H1 (cell line): Measurements from ENCODE around the gene STXBP2. TPM values are rescaled to one million over a fixed set of nuclear protein-coding genes. Genes with fewer than 3 reads are reported as not detected.

Experiments used
- CTCF ChIA-PET: fragments of 300-600 bp; sonication (Branson Sonifier 250); formaldehyde crosslinking; loops from one replicate; lab custom pipeline; 2021; ENCODE audit not compliant: partially characterized antibody; lab: Charles Lee
- POLR2A ChIA-PET: fragments of 300-600 bp; sonication (Branson Sonifier 250); formaldehyde crosslinking; loops from one replicate; lab custom pipeline; 2021; ENCODE audit warnings: inconsistent platforms; ENCODE audit not compliant: partially characterized antibody; lab: Charles Lee
- DNase-seq, 2 experiments: peaks; one replicate each; pipeline versions ENCODE4 v3.0.0 to v3.0.0-alpha.2; 2010 to 2022; ENCODE audit warnings: low spot score in 2 of 2, low read depth in 1 of 2, mixed read lengths in 1 of 2
- FAIRE-seq: peaks from 2 replicates; lab custom pipeline; 2011; peaks lifted over from hg19 to GRCh38; lab: Jason Lieb, UNC
- H2AFZ ChIP-seq: 2 replicates; pipeline ENCODE4 v1.8.1; 2012; ENCODE audit warnings: low read length, inconsistent platforms
- H2AK5ac ChIP-seq: 2 replicates; pipeline ENCODE4 v1.6.1; 2013; ENCODE audit warnings: low read depth, low read length
- H2BK120ac ChIP-seq: replicated peaks from 2 replicates; pipeline ENCODE3; 2013; ENCODE audit warnings: low read depth, low read length, inconsistent platforms
- H2BK12ac ChIP-seq: 2 replicates; pipeline ENCODE4 v1.6.1; 2013; ENCODE audit warnings: low read depth, low read length
- H2BK15ac ChIP-seq: 2 replicates; pipeline ENCODE4 v1.6.1; 2013; ENCODE audit warnings: low read length
- H2BK20ac ChIP-seq: 2 replicates; pipeline ENCODE4 v1.6.1; 2013; ENCODE audit warnings: low read length
- H2BK5ac ChIP-seq: 2 replicates; pipeline ENCODE4 v1.6.1; 2013; ENCODE audit warnings: low read depth, low read length
- H3K14ac ChIP-seq: 2 replicates; pipeline ENCODE4 v1.6.1; 2013; ENCODE audit warnings: inconsistent platforms; ENCODE audit not compliant: insufficient read length
- H3K18ac ChIP-seq: 2 replicates; pipeline ENCODE4 v1.6.1; 2013; ENCODE audit warnings: low read length; ENCODE audit errors: extremely low read depth
- H3K23ac ChIP-seq: 2 replicates; pipeline ENCODE4 v1.6.1; 2013; ENCODE audit warnings: inconsistent platforms; ENCODE audit not compliant: insufficient read length
- H3K23me2 ChIP-seq: 2 replicates; pipeline ENCODE4 v1.6.1; 2013; ENCODE audit warnings: low read depth, low read length
- H3K27ac ChIP-seq: 2 replicates; pipeline ENCODE4 v1.6.1; 2011; ENCODE audit warnings: low read depth, low read length, inconsistent platforms
- H3K27me3 ChIP-seq, 4 experiments: replicated peaks in 1 of 4; 1 replicate in 1 of 4; 2 replicates in 3 of 4; pipeline versions ENCODE4 v1.6.1 to v1.8.1; 2011 to 2013; ENCODE audit warnings: low read length in 3 of 4, mild to moderate bottlenecking in 3 of 4, inconsistent platforms in 2 of 4, mixed read lengths in 2 of 4, moderate library complexity in 1 of 4; ENCODE audit not compliant: control insufficient read depth in 3 of 4, insufficient read depth in 3 of 4; ENCODE audit errors: extremely low read depth in 1 of 4
- H3K36me3 ChIP-seq, 4 experiments: 2 replicates each; pipeline versions ENCODE4 v1.6.1 to v1.8.1; 2011 to 2013; ENCODE audit warnings: mild to moderate bottlenecking in 4 of 4, low read length in 3 of 4, moderate library complexity in 2 of 4, control low read depth in 1 of 4, inconsistent platforms in 1 of 4; ENCODE audit not compliant: insufficient read depth in 4 of 4, control insufficient read depth in 2 of 4
- H3K4ac ChIP-seq: replicated peaks from 2 replicates; pipeline ENCODE3; 2013; ENCODE audit warnings: low read length, low read depth, mixed read lengths, inconsistent platforms; ENCODE audit not compliant: insufficient read length
- H3K4me1 ChIP-seq, 4 experiments: replicated peaks in 1 of 4; 1 replicate in 1 of 4; 2 replicates in 3 of 4; pipeline versions ENCODE4 v1.6.1 to v1.8.1; 2011 to 2013; ENCODE audit warnings: low read length in 3 of 4, inconsistent platforms in 2 of 4, mixed read lengths in 1 of 4; ENCODE audit not compliant: insufficient read depth in 4 of 4, control insufficient read depth in 3 of 4
- H3K4me2 ChIP-seq, 2 experiments: 2 replicates each; pipeline versions ENCODE4 v1.6.1 to v1.8.1; 2011 to 2013; ENCODE audit warnings: low read depth in 2 of 2, low read length in 2 of 2, control low read depth in 1 of 2, inconsistent platforms in 1 of 2, mild to moderate bottlenecking in 1 of 2; ENCODE audit not compliant: insufficient read depth in 1 of 2
- H3K4me3 ChIP-seq, 4 experiments: fragments of 200-600, 300-600 bp in 1 of 4; sonication (generic), shearing (Covaris generic), sonication (Bioruptor Twin) in 1 of 4; 2 replicates each; pipeline versions ENCODE4 v1.5.1 to v1.8.1; 2011 to 2016; ENCODE audit warnings: low read length in 4 of 4, low read depth in 3 of 4, control low read depth in 2 of 4, inconsistent platforms in 2 of 4, mild to moderate bottlenecking in 2 of 4, mixed read lengths in 1 of 4, moderate library complexity in 1 of 4; ENCODE audit not compliant: insufficient read depth in 2 of 4; ENCODE audit errors: extremely low read depth in 1 of 4
- H3K56ac ChIP-seq: replicated peaks from 2 replicates; pipeline ENCODE3; 2013; ENCODE audit warnings: low read depth, mild to moderate bottlenecking, mixed read lengths, low read length, inconsistent platforms; ENCODE audit not compliant: insufficient read length
- H3K79me1 ChIP-seq: 2 replicates; pipeline ENCODE4 v1.6.1; 2013; ENCODE audit warnings: low read depth, low read length, control low read depth
- H3K79me2 ChIP-seq, 2 experiments: 2 replicates each; pipeline versions ENCODE4 v1.6.1 to v1.8.1; 2012 to 2013; ENCODE audit warnings: low read length in 2 of 2, mild to moderate bottlenecking in 2 of 2, inconsistent platforms in 1 of 2; ENCODE audit not compliant: insufficient read depth in 2 of 2, control insufficient read depth in 1 of 2
- H3K9ac ChIP-seq, 4 experiments: replicated peaks in 1 of 4; 1 replicate in 1 of 4; 2 replicates in 3 of 4; pipeline versions ENCODE4 v1.6.1 to v1.8.1; 2011 to 2013; ENCODE audit warnings: low read depth in 3 of 4, low read length in 3 of 4, control low read depth in 2 of 4, mild to moderate bottlenecking in 2 of 4, moderate library complexity in 2 of 4, inconsistent platforms in 1 of 4; ENCODE audit errors: extremely low read depth in 1 of 4
- H3K9me3 ChIP-seq, 2 experiments: 2 replicates each; pipeline versions ENCODE4 v1.6.1 to v1.8.1; 2012 to 2013; ENCODE audit warnings: mild to moderate bottlenecking in 2 of 2, moderate library complexity in 2 of 2, control low read depth in 1 of 2, inconsistent platforms in 1 of 2, low read depth in 1 of 2, low read length in 1 of 2, mixed read lengths in 1 of 2; ENCODE audit not compliant: insufficient read depth in 2 of 2
- H4K20me1 ChIP-seq, 2 experiments: replicated peaks in 1 of 2; 2 replicates each; pipeline versions ENCODE3 to v1.8.1; 2011 to 2013; ENCODE audit warnings: inconsistent platforms in 2 of 2, low read length in 2 of 2, mild to moderate bottlenecking in 1 of 2; ENCODE audit not compliant: insufficient read depth in 2 of 2, control insufficient read depth in 1 of 2
- H4K5ac ChIP-seq: 2 replicates; pipeline ENCODE4 v1.6.1; 2013; ENCODE audit warnings: low read length, low read depth, mixed read lengths, inconsistent platforms; ENCODE audit not compliant: insufficient read length
- H4K8ac ChIP-seq: 2 replicates; pipeline ENCODE4 v1.8.0; 2013; ENCODE audit warnings: mild to moderate bottlenecking, moderate library complexity, low read length, inconsistent platforms; ENCODE audit not compliant: insufficient read depth; ENCODE audit errors: extremely low read depth
- H4K91ac ChIP-seq: replicated peaks from 2 replicates; pipeline ENCODE3; 2013; ENCODE audit warnings: low read length, mixed read lengths, inconsistent platforms; ENCODE audit not compliant: insufficient read length
- BACH1 ChIP-seq: IDR thresholded peaks from 2 replicates; pipeline ENCODE4 v1.6.1; 2012; ENCODE audit warnings: low read length, improper control_type of control experiment
- CBX8 ChIP-seq: fragments of 300-800, 300-1000 bp; sonication (generic); IDR thresholded peaks from 2 replicates; pipeline ENCODE4 v1.7.1; 2016; ENCODE audit warnings: low read depth, low read length, borderline replicate concordance
- GABPA ChIP-seq: IDR thresholded peaks from 2 replicates; pipeline ENCODE4 v1.6.1; 2011; ENCODE audit warnings: mild to moderate bottlenecking, low read length, moderate library complexity, borderline replicate concordance; ENCODE audit not compliant: insufficient read depth
- JUN ChIP-seq: IDR thresholded peaks from 2 replicates; pipeline ENCODE4 v1.6.1; 2011; ENCODE audit warnings: low read depth, mild to moderate bottlenecking, improper control_type of control experiment, low read length
- WGBS, 2 experiments: shearing (Covaris generic) in 1 of 2; methylation state at CpG; one replicate each; pipeline versions ENCODE4 v1.1.6 to v1.1.7; 2013 to 2015; ENCODE audit warnings: low lambda C conversion rate in 2 of 2, mixed read lengths in 2 of 2, inconsistent platforms in 1 of 2, low coverage in 1 of 2, missing lambda C conversion rate in 1 of 2; ENCODE audit not compliant: insufficient replicate concordance in 2 of 2, insufficient coverage in 1 of 2, insufficient read length in 1 of 2; ENCODE audit errors: extremely low coverage in 1 of 2, missing lambda C conversion rate in 1 of 2; 5-methylcytosine and 5-hydroxymethylcytosine counted together
- polyA plus RNA-seq, 7 experiments: library from polyadenylated mRNA; depleted of rRNA in 3 of 7; stranded (reverse) in 5 of 7; unstranded in 2 of 7; fragments of >200 nt in 5 of 7; fragments of 200-250 nt in 2 of 7; gene quantifications; 1 replicate in 5 of 7; 2 replicates in 1 of 7; 4 replicates in 1 of 7; pipeline versions ENCODE4 v1.2.1 to v1.2.3, GENCODE V29; 2011 to 2013; ENCODE audit warnings: missing spikeins in 2 of 7, mixed read lengths in 2 of 7
- total RNA-seq: library from RNA; stranded (reverse); fragmentation: NEBNext Ultra II Directional; extraction: Animal tissue kit (Norgen Biotek cat#: 25700); gene quantifications from 2 replicates; pipeline ENCODE4 v1.2.1, GENCODE V29; 2021

STXBP2 gene
- total and polyA plus RNA-seq, 2 of the 8 experiments (the other 6 are each of a cell fraction or from before 2014, with no cell fraction given), result 52.9 to 53.8 TPM

- H3K9me3 ChIP-seq, result no peaks in the 10 kb centered on the region
- H3K27me3 ChIP-seq, result peaks cover 0 to 8% (median 4%) of the 10 kb centered on the region in 4 experiments; a peak in 3 of 7 replicates
- H2BK120ac ChIP-seq, result no peak overlapping the region
- H4K91ac ChIP-seq, result no peak overlapping the region
- CTCF ChIA-PET, result interaction anchor here (2.6 kb wide), 1 partner anchor 19 kb away, joined by 7 read pairs; no protein-coding TSS in a partner anchor
- no peak overlapping the region for H2AK5ac ChIP-seq
- H3K4me1 ChIP-seq, result peaks cover 0 to 1% (median 0%) of the 10 kb centered on the region in 4 experiments; a peak in 3 of 7 replicates
- H4K5ac ChIP-seq, result no peak overlapping the region
- H3K4me3 ChIP-seq, result no peak overlapping the region
- no peak overlapping the region for H4K8ac ChIP-seq
- H3K36me3 ChIP-seq, result no peaks in the 10 kb centered on the region
- peaks cover 2% of the 10 kb centered on the region; the same call in 1 of the 2 replicates for H3K23me2 ChIP-seq
- no peak overlapping the region for H2BK5ac ChIP-seq
- no peak overlapping the region for H3K9ac ChIP-seq
- POLR2A ChIA-PET, result no interaction called here
- no peak overlapping the region for H2AFZ ChIP-seq
- no peak overlapping the region for H2BK20ac ChIP-seq
- H3K18ac ChIP-seq, result no peak overlapping the region
- H3K79me1 ChIP-seq, result no peaks in the 10 kb centered on the region
- no peak for DNase-seq
- H3K27ac ChIP-seq, result no peak overlapping the region
- no peaks in the 10 kb centered on the region for H4K20me1 ChIP-seq
- H3K56ac ChIP-seq, result no peak overlapping the region
- H3K4me2 ChIP-seq, result no peak overlapping the region
- no peaks in the 10 kb centered on the region; a peak in 1 of 4 replicates for H3K79me2 ChIP-seq
- H3K4ac ChIP-seq, result no peak overlapping the region
- H2BK12ac ChIP-seq, result no peak overlapping the region
- WGBS, 2 experiments, result 77% methylated on average over 7 of the region's 7 CpGs; no CpG with 5 or more reads in 1 of the 2 experiments
- H3K14ac ChIP-seq, result no peak overlapping the region
- TF ChIP-seq JUN (no peak), BACH1 (no peak), CBX8 (no peak), GABPA (no peak)
- no peak for FAIRE-seq
- no peak overlapping the region for H3K23ac ChIP-seq
- no peak overlapping the region for H2BK15ac ChIP-seq
These were observed 39.5 kb downstream of the STXBP2 start for GRCh38 chr19:7676376-7676775.
